ENCODE data around the gene ISLR. TPM values are rescaled to one million over a fixed set of nuclear protein-coding genes. Genes with fewer than 3 reads are reported as not detected.

ISLR gene
- total and polyA plus RNA-seq, 9 of the 15 experiments (the other 6 are each of a cell fraction or from before 2014, with no cell fraction given), result not detected

DNA sequence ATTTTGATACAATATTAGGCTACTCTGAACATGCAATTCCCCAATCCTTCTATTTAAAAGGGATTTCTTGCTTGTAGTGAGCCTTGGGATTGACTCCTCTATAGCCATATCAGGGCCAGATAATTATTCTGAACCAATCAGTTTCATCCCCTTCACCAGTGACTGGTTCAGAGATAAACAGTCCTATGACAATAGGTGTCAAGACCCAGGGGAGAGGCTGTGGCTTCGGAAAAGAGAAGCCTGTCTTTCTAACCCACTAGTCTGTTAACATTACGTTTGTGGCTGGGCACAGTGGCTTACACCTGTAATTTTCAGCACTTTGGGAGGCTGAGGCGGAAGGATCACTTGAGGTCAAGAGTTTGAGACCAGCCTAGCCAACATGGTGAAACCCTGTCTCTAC lies 49.3 kb upstream of the ISLR start (continued):
- TF ChIP-seq, protein P1, sequence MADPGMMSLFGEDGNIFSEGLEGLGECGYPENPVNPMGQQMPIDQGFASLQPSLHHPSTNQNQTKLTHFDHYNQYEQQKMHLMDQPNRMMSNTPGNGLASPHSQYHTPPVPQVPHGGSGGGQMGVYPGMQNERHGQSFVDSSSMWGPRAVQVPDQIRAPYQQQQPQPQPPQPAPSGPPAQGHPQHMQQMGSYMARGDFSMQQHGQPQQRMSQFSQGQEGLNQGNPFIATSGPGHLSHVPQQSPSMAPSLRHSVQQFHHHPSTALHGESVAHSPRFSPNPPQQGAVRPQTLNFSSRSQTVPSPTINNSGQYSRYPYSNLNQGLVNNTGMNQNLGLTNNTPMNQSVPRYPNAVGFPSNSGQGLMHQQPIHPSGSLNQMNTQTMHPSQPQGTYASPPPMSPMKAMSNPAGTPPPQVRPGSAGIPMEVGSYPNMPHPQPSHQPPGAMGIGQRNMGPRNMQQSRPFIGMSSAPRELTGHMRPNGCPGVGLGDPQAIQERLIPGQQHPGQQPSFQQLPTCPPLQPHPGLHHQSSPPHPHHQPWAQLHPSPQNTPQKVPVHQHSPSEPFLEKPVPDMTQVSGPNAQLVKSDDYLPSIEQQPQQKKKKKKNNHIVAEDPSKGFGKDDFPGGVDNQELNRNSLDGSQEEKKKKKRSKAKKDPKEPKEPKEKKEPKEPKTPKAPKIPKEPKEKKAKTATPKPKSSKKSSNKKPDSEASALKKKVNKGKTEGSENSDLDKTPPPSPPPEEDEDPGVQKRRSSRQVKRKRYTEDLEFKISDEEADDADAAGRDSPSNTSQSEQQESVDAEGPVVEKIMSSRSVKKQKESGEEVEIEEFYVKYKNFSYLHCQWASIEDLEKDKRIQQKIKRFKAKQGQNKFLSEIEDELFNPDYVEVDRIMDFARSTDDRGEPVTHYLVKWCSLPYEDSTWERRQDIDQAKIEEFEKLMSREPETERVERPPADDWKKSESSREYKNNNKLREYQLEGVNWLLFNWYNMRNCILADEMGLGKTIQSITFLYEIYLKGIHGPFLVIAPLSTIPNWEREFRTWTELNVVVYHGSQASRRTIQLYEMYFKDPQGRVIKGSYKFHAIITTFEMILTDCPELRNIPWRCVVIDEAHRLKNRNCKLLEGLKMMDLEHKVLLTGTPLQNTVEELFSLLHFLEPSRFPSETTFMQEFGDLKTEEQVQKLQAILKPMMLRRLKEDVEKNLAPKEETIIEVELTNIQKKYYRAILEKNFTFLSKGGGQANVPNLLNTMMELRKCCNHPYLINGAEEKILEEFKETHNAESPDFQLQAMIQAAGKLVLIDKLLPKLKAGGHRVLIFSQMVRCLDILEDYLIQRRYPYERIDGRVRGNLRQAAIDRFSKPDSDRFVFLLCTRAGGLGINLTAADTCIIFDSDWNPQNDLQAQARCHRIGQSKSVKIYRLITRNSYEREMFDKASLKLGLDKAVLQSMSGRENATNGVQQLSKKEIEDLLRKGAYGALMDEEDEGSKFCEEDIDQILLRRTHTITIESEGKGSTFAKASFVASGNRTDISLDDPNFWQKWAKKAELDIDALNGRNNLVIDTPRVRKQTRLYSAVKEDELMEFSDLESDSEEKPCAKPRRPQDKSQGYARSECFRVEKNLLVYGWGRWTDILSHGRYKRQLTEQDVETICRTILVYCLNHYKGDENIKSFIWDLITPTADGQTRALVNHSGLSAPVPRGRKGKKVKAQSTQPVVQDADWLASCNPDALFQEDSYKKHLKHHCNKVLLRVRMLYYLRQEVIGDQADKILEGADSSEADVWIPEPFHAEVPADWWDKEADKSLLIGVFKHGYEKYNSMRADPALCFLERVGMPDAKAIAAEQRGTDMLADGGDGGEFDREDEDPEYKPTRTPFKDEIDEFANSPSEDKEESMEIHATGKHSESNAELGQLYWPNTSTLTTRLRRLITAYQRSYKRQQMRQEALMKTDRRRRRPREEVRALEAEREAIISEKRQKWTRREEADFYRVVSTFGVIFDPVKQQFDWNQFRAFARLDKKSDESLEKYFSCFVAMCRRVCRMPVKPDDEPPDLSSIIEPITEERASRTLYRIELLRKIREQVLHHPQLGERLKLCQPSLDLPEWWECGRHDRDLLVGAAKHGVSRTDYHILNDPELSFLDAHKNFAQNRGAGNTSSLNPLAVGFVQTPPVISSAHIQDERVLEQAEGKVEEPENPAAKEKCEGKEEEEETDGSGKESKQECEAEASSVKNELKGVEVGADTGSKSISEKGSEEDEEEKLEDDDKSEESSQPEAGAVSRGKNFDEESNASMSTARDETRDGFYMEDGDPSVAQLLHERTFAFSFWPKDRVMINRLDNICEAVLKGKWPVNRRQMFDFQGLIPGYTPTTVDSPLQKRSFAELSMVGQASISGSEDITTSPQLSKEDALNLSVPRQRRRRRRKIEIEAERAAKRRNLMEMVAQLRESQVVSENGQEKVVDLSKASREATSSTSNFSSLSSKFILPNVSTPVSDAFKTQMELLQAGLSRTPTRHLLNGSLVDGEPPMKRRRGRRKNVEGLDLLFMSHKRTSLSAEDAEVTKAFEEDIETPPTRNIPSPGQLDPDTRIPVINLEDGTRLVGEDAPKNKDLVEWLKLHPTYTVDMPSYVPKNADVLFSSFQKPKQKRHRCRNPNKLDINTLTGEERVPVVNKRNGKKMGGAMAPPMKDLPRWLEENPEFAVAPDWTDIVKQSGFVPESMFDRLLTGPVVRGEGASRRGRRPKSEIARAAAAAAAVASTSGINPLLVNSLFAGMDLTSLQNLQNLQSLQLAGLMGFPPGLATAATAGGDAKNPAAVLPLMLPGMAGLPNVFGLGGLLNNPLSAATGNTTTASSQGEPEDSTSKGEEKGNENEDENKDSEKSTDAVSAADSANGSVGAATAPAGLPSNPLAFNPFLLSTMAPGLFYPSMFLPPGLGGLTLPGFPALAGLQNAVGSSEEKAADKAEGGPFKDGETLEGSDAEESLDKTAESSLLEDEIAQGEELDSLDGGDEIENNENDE (IDR thresholded peaks at IDR 0.05; ENCODE audit: low read depth, low read length), result no peak
- no peak for TF ChIP-seq ETS2 (tag; IDR thresholded peaks at IDR 0.05; ENCODE audit: borderline replicate concordance, poor library complexity, severe bottlenecking)
- no peak for TF ChIP-seq SREBF1 (IDR thresholded peaks at IDR 0.05; ENCODE audit: borderline replicate concordance, low read depth, low read length)
- no peak for TF ChIP-seq KLF6 (CRISPR knock-in tag; IDR thresholded peaks at IDR 0.05; ENCODE audit: borderline replicate concordance)
- no peak for TF ChIP-seq FOXM1 (IDR thresholded peaks at IDR 0.05; ENCODE audit: low read depth)
- no peak for TF ChIP-seq FOXM1 (CRISPR knock-in tag; IDR thresholded peaks at IDR 0.05; ENCODE audit: low read depth)
- TF ChIP-seq, protein P2, sequence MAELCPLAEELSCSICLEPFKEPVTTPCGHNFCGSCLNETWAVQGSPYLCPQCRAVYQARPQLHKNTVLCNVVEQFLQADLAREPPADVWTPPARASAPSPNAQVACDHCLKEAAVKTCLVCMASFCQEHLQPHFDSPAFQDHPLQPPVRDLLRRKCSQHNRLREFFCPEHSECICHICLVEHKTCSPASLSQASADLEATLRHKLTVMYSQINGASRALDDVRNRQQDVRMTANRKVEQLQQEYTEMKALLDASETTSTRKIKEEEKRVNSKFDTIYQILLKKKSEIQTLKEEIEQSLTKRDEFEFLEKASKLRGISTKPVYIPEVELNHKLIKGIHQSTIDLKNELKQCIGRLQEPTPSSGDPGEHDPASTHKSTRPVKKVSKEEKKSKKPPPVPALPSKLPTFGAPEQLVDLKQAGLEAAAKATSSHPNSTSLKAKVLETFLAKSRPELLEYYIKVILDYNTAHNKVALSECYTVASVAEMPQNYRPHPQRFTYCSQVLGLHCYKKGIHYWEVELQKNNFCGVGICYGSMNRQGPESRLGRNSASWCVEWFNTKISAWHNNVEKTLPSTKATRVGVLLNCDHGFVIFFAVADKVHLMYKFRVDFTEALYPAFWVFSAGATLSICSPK (IDR thresholded peaks at IDR 0.05; ENCODE audit: borderline replicate concordance), result no peak
- TF ChIP-seq NCOA4 (IDR thresholded peaks at IDR 0.05; ENCODE audit: partially characterized antibody), result no peak
- no peak for TF ChIP-seq TAF15 (IDR thresholded peaks at IDR 0.05; ENCODE audit: low read depth, low read length)
